Astrocyte (in vitro differentiated cells and primary cell): ENCODE results near the gene EGFL7.

Source experiments
- EZH2 ChIP-seq: IDR thresholded peaks from 2 replicates; pipeline ENCODE4 v1.6.1; 2012; ENCODE audit warnings: mild to moderate bottlenecking, low read length, inconsistent platforms; ENCODE audit not compliant: insufficient read depth
- TF ChIP-seq, protein P1 (sequence below): IDR thresholded peaks from 2 replicates; pipeline ENCODE4 v1.5.1; 2011; ENCODE audit warnings: low read depth, mild to moderate bottlenecking, inconsistent platforms, low read length, moderate library complexity; ENCODE audit not compliant: insufficient read depth

DNA sequence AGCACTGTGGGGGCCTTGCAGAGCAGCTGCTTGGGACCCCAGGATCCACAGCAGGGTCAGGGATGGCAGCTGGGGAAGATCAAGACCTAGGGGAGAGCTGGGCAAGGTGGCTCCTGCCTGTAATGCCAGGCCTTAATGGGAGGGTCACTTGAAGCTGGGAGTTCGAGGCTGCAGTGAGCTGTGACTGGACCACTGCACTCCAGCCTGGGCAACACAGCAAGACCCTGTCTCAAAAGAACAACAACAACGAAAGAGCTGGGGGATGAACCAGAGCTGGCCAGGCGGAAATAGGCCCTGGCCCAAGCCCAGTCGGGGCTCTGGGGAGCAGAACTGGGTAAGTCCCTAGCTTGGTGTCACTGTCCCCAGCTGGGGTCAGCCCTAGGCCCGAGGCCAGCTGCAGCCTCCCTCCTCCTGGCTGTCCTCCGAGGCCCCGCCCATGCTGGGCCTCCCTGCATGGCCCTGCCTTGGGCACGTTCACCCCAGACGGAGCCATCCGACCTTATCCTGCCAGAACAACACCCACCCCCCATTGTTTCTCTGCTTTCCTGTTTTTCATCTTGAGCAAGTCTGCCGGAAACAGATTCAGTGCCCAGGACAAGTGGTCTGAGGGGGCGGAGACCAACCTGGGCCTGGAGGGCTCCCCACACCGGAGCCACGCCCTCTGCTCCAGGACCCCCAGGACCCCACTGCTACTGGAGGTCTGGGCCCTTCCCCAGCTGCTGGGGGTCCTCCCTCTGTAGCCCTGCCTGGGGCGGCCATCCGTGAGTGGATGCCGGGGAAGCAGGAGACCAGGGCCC, 51.6 kb downstream of the EGFL7 start:
- TF ChIP-seq, protein P1, sequence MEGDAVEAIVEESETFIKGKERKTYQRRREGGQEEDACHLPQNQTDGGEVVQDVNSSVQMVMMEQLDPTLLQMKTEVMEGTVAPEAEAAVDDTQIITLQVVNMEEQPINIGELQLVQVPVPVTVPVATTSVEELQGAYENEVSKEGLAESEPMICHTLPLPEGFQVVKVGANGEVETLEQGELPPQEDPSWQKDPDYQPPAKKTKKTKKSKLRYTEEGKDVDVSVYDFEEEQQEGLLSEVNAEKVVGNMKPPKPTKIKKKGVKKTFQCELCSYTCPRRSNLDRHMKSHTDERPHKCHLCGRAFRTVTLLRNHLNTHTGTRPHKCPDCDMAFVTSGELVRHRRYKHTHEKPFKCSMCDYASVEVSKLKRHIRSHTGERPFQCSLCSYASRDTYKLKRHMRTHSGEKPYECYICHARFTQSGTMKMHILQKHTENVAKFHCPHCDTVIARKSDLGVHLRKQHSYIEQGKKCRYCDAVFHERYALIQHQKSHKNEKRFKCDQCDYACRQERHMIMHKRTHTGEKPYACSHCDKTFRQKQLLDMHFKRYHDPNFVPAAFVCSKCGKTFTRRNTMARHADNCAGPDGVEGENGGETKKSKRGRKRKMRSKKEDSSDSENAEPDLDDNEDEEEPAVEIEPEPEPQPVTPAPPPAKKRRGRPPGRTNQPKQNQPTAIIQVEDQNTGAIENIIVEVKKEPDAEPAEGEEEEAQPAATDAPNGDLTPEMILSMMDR, result no peak
- no peak for TF ChIP-seq EZH2
